ENCODE data around the gene PRKG1. TPM values are rescaled to one million over a fixed set of nuclear protein-coding genes. Genes with fewer than 3 reads are reported as not detected.

PRKG1 gene
- polyA plus RNA-seq, 1 donor: 12.0 TPM

GRCh38 chr10:51343391-51343790, 269.1 kb downstream of the PRKG1 start:
- H3K4me1 ChIP-seq (ENCODE audit: control insufficient read depth, insufficient read depth, low read length): no peaks in the 10 kb centered on the region
- no peaks in the 10 kb centered on the region for H3K36me3 ChIP-seq (ENCODE audit: control insufficient read depth, insufficient read depth, low read length)
- no peak overlapping the region for H3K27ac ChIP-seq (ENCODE audit: low read length)
- H3K27me3 ChIP-seq (ENCODE audit: control insufficient read depth, insufficient read depth, low read length): no peaks in the 10 kb centered on the region
- no peak overlapping the region for H3K4me3 ChIP-seq (ENCODE audit: low read length)
- no peaks in the 10 kb centered on the region for H3K9me3 ChIP-seq (ENCODE audit: control insufficient read depth, low read depth, low read length)
- WGBS (ENCODE audit: insufficient coverage, low lambda C conversion rate): 100% methylated on average over 1 of the region's 1 CpG
- no peak for DNase-seq

- Histone ChIP-seq H3K4me1 (ENCODE audit: control insufficient read depth, insufficient read depth, low read length) (no peaks in the 10 kb centered on the region), H3K27ac (ENCODE audit: low read length) (no peak overlapping the region), H3K9me3 (ENCODE audit: control insufficient read depth, low read depth, low read length) (no peaks in the 10 kb centered on the region), H3K27me3 (ENCODE audit: control insufficient read depth, insufficient read depth, low read length) (no peaks in the 10 kb centered on the region), H3K4me3 (ENCODE audit: low read length) (no peak overlapping the region), H3K36me3 (ENCODE audit: control insufficient read depth, insufficient read depth, low read length) (no peaks in the 10 kb centered on the region)
- no peak for DNase-seq
- no CpG with 5 or more reads among the region's 1 CpG for WGBS (ENCODE audit: insufficient coverage, low lambda C conversion rate)
These were observed 270.1 kb downstream of the PRKG1 start for GRCh38 chr10:51344371-51344770.

- no peaks in the 10 kb centered on the region for H3K27me3 ChIP-seq (ENCODE audit: control insufficient read depth, insufficient read depth, low read length)
- no peak overlapping the region for H3K4me3 ChIP-seq (ENCODE audit: low read length)
- no peaks in the 10 kb centered on the region for H3K4me1 ChIP-seq (ENCODE audit: control insufficient read depth, insufficient read depth, low read length)
- no peaks in the 10 kb centered on the region for H3K36me3 ChIP-seq (ENCODE audit: control insufficient read depth, insufficient read depth, low read length)
- 60% methylated on average over 1 of the region's 4 CpGs for WGBS (ENCODE audit: insufficient coverage, low lambda C conversion rate)
- H3K27ac ChIP-seq (ENCODE audit: low read length): no peak overlapping the region
- DNase-seq: no peak
- no peaks in the 10 kb centered on the region for H3K9me3 ChIP-seq (ENCODE audit: control insufficient read depth, low read depth, low read length)
These were observed 274.3 kb downstream of the PRKG1 start for GRCh38 chr10:51348622-51349021.

DNA sequence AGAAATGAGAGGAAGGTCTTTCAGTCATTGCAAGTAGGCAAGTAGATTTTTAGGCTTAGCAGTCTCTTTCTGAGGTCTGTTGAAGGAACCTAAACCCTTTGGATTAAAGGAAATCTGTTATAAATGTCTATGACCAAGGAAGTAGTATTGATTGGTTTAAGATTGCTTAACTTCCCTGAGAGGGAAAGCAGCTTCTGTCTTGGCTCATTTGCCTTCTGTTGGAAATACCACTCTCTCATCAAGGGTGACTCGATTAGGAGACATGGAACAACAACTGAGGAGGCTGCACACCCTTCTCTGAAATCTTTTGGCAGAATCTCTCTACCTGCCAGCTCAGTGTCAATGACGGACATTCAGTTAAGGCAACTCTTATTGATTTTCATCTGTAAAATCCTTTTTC, 282.9 kb downstream of the PRKG1 start:
- no peak overlapping the region for H3K27ac ChIP-seq (ENCODE audit: low read length)
- no peak for DNase-seq
- no peaks in the 10 kb centered on the region for H3K9me3 ChIP-seq (ENCODE audit: control insufficient read depth, low read depth, low read length)
- no peak overlapping the region for H3K4me3 ChIP-seq (ENCODE audit: low read length)
- 100% methylated on average over 1 of the region's 2 CpGs for WGBS (ENCODE audit: insufficient coverage, low lambda C conversion rate)
- H3K36me3 ChIP-seq (ENCODE audit: control insufficient read depth, insufficient read depth, low read length): no peaks in the 10 kb centered on the region
- no peaks in the 10 kb centered on the region for H3K4me1 ChIP-seq (ENCODE audit: control insufficient read depth, insufficient read depth, low read length)
- H3K27me3 ChIP-seq (ENCODE audit: control insufficient read depth, insufficient read depth, low read length): no peaks in the 10 kb centered on the region

DNA sequence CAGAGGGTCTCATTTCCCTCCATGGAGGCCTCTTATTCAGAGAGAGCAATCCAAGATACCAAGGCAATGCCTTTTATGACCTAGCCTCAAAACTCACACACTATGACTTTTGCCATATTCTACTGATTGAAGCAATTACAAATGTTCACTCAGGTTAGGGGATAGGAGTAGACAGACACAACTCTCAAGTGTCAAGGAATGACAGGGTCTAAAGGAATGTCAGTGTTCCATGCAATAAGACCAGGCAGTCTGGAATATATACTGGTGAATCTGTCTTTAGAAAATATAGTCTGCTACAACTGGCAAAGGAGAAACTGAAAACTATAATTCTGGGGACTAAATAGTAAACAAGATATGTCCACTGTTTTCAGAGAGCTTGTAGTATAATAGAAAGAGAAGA, 283.9 kb downstream of the PRKG1 start:
- Histone ChIP-seq H3K36me3 (ENCODE audit: control insufficient read depth, insufficient read depth, low read length) (no peaks in the 10 kb centered on the region), H3K27ac (ENCODE audit: low read length) (no peak overlapping the region), H3K27me3 (ENCODE audit: control insufficient read depth, insufficient read depth, low read length) (no peaks in the 10 kb centered on the region), H3K4me3 (ENCODE audit: low read length) (no peak overlapping the region), H3K9me3 (ENCODE audit: control insufficient read depth, low read depth, low read length) (no peaks in the 10 kb centered on the region), H3K4me1 (ENCODE audit: control insufficient read depth, insufficient read depth, low read length) (no peaks in the 10 kb centered on the region)
- DNase-seq: no peak

DNA sequence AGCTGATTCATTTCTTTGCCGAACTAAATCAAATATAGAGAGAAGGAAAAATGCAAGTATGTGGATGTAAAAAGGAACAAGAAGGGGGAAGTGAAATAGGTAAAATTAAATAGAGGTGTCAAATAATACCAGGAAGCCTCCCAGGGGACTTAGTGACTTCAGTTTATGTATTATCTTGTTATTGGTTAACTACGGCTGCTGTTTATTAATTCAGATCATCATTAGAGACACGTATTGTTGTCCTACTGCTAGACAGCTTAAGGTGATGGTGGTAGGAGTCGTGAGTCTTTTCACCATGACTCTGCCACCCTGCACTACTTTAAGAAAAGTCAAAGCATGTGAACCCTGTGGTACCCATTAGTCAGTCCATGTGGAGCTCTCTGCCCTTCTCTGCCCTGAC, 289.1 kb downstream of the PRKG1 start:
- DNase-seq: no peak
- Histone ChIP-seq H3K27ac (ENCODE audit: low read length) (no peak overlapping the region), H3K9me3 (ENCODE audit: control insufficient read depth, low read depth, low read length) (no peaks in the 10 kb centered on the region), H3K36me3 (ENCODE audit: control insufficient read depth, insufficient read depth, low read length) (no peaks in the 10 kb centered on the region), H3K4me3 (ENCODE audit: low read length) (no peak overlapping the region), H3K4me1 (ENCODE audit: control insufficient read depth, insufficient read depth, low read length) (no peaks in the 10 kb centered on the region), H3K27me3 (ENCODE audit: control insufficient read depth, insufficient read depth, low read length) (no peaks in the 10 kb centered on the region)
- no CpG with 5 or more reads among the region's 4 CpGs for WGBS (ENCODE audit: insufficient coverage, low lambda C conversion rate)

DNA sequence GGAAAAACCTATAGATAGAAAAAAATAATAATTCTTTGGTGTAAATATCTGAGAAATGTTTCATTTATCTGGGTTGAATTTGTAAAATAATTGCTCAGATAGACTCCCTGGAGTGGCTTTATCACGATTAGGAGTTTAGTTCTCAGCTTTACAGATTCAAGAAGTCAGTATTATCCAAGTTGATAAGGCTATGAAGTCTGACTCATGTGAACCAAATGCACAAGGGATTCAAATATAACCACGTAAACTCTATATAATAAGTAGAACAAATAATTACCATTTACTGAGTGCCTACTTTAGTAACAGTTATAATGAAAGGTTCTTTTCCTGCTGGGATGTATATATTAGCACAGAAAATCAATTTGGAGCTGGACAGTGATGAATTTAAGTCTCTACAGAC, 290.4 kb downstream of the PRKG1 start:
- Histone ChIP-seq H3K36me3 (ENCODE audit: control insufficient read depth, insufficient read depth, low read length) (no peaks in the 10 kb centered on the region), H3K4me3 (ENCODE audit: low read length) (no peak overlapping the region), H3K27ac (ENCODE audit: low read length) (no peak overlapping the region), H3K9me3 (ENCODE audit: control insufficient read depth, low read depth, low read length) (no peaks in the 10 kb centered on the region), H3K4me1 (ENCODE audit: control insufficient read depth, insufficient read depth, low read length) (no peaks in the 10 kb centered on the region), H3K27me3 (ENCODE audit: control insufficient read depth, insufficient read depth, low read length) (no peaks in the 10 kb centered on the region)
- WGBS (ENCODE audit: insufficient coverage, low lambda C conversion rate): no CpG with 5 or more reads among the region's 2 CpGs
- DNase-seq: no peak

GRCh38 chr10:51366044-51366443, 291.8 kb downstream of the PRKG1 start:
- Histone ChIP-seq H3K36me3 (ENCODE audit: control insufficient read depth, insufficient read depth, low read length) (no peaks in the 10 kb centered on the region), H3K4me3 (ENCODE audit: low read length) (no peak overlapping the region), H3K4me1 (ENCODE audit: control insufficient read depth, insufficient read depth, low read length) (no peaks in the 10 kb centered on the region), H3K27ac (ENCODE audit: low read length) (no peak overlapping the region), H3K27me3 (ENCODE audit: control insufficient read depth, insufficient read depth, low read length) (no peaks in the 10 kb centered on the region), H3K9me3 (ENCODE audit: control insufficient read depth, low read depth, low read length) (no peaks in the 10 kb centered on the region)
- no peak for DNase-seq
- WGBS (ENCODE audit: insufficient coverage, low lambda C conversion rate): 100% methylated on average over 1 of the region's 1 CpG

DNA sequence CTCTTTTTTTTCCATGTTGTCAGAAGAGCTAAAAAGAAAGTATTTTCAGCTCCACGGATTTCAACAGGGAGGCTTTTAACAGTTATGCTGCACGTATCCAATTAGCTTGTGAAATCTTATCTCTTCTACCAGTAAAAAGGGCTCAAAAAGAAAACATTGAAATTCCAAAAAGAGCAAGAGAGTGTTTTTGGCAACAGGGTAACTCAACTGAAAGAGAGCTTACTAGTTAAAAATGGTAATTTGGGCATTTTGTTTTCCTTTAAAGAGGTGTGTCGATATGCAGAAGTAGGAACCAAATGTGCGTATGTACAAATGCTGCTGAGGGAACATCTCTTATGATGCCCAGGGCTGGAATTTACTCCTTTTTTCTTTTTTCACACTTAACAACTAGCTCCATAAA, 292.8 kb downstream of the PRKG1 start:
- no peaks in the 10 kb centered on the region for H3K27me3 ChIP-seq (ENCODE audit: control insufficient read depth, insufficient read depth, low read length)
- DNase-seq: no peak
- H3K27ac ChIP-seq (ENCODE audit: low read length): no peak overlapping the region
- H3K4me1 ChIP-seq (ENCODE audit: control insufficient read depth, insufficient read depth, low read length): no peaks in the 10 kb centered on the region
- no peak overlapping the region for H3K4me3 ChIP-seq (ENCODE audit: low read length)
- no CpG with 5 or more reads among the region's 4 CpGs for WGBS (ENCODE audit: insufficient coverage, low lambda C conversion rate)
- H3K9me3 ChIP-seq (ENCODE audit: control insufficient read depth, low read depth, low read length): no peaks in the 10 kb centered on the region
- no peaks in the 10 kb centered on the region for H3K36me3 ChIP-seq (ENCODE audit: control insufficient read depth, insufficient read depth, low read length)

DNA sequence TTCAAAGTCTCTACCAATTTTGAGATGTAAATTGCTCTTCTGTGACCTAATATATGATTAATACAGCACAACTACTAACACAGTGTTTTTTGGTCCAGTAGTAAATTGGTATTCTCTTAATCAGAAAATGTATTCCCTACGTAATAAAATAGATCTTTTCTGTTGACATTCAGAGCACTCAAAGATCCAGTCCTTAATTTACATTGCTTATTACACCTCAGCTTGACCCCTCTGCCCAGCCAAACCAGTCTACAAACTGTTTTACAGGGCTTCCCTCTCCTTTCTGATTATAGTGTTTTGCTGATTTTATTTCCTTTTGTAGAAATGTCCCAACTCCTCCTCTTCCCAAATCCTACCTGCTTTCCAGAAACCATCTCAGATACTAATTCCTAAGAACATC, 293.4 kb downstream of the PRKG1 start:
- Histone ChIP-seq H3K9me3 (ENCODE audit: control insufficient read depth, low read depth, low read length) (no peaks in the 10 kb centered on the region), H3K4me3 (ENCODE audit: low read length) (no peak overlapping the region), H3K27ac (ENCODE audit: low read length) (no peak overlapping the region), H3K4me1 (ENCODE audit: control insufficient read depth, insufficient read depth, low read length) (no peaks in the 10 kb centered on the region), H3K36me3 (ENCODE audit: control insufficient read depth, insufficient read depth, low read length) (no peaks in the 10 kb centered on the region), H3K27me3 (ENCODE audit: control insufficient read depth, insufficient read depth, low read length) (no peaks in the 10 kb centered on the region)
- DNase-seq: no peak
- WGBS (ENCODE audit: insufficient coverage, low lambda C conversion rate): 83% methylated on average over 1 of the region's 1 CpG

DNA sequence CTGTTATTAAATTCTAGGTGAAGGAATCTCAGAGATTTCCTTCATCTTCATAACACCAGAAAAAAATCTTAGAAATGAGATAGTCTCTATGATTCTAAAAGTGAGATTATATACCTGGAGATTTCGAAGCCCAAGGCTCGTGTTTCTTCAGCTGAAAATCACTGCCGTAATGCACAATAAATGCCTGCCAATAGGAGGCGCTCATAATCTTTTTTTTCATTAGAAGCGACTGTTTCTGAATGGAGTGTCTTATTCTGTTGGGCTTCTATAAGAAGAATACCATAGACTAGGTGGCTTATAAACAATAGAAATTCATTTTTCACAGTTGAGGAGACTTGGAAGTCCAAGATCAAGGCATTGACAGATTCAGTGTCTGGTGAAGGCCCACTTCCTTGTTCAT, 294.7 kb downstream of the PRKG1 start:
- no peaks in the 10 kb centered on the region for H3K4me1 ChIP-seq (ENCODE audit: control insufficient read depth, insufficient read depth, low read length)
- no peak overlapping the region for H3K27ac ChIP-seq (ENCODE audit: low read length)
- no peaks in the 10 kb centered on the region for H3K9me3 ChIP-seq (ENCODE audit: control insufficient read depth, low read depth, low read length)
- 92% methylated on average over 2 of the region's 5 CpGs for WGBS (ENCODE audit: insufficient coverage, low lambda C conversion rate)
- no peaks in the 10 kb centered on the region for H3K27me3 ChIP-seq (ENCODE audit: control insufficient read depth, insufficient read depth, low read length)
- no peak for DNase-seq
- H3K36me3 ChIP-seq (ENCODE audit: control insufficient read depth, insufficient read depth, low read length): no peaks in the 10 kb centered on the region
- H3K4me3 ChIP-seq (ENCODE audit: low read length): no peak overlapping the region

Data from large intestine (tissue), 3 donors.